Panc1 (cell line): ENCODE data around the gene ROMO1.

Source experiments
- SIN3A ChIP-seq: IDR thresholded peaks from 2 replicates; pipeline ENCODE4 v1.6.1; 2012; ENCODE audit warnings: low read depth, mild to moderate bottlenecking, low read length, moderate library complexity, borderline replicate concordance; ENCODE audit not compliant: insufficient read depth
- TF ChIP-seq, protein P1 (sequence below): fragments of 450-650 bp; IDR thresholded peaks from 2 replicates; pipeline ENCODE4 v1.5.1; 2017; ENCODE audit warnings: mild to moderate bottlenecking
- TF ChIP-seq, protein P2 (sequence below), 2 experiments: IDR thresholded peaks; 2 replicates each; pipeline ENCODE4 v1.6.1; 2011 to 2012; ENCODE audit warnings: low read depth in 2 of 2, control low read depth in 1 of 2, low read length in 1 of 2, mild to moderate bottlenecking in 1 of 2, moderate library complexity in 1 of 2; ENCODE audit not compliant: insufficient read depth in 1 of 2

DNA sequence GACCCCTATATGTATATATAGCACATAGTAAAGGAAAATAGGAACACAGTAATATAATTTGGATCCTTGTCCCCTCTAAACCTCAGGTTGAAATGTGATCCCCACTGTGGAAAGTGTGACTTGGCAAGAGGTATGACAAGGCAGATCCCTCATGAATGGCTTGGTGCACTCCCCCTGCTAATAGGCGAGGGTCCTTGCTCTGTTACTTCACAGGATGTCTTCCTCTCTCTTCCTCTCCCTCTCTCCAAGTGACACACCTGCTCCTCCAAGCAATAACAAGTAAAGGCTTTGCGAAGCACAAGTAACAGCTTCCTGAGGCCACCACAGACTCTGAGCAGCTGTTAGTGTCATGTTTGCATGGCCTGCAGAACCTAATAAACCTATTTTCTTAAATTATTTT is 16.4 kb downstream of the ROMO1 start:
- TF ChIP-seq, protein P1, sequence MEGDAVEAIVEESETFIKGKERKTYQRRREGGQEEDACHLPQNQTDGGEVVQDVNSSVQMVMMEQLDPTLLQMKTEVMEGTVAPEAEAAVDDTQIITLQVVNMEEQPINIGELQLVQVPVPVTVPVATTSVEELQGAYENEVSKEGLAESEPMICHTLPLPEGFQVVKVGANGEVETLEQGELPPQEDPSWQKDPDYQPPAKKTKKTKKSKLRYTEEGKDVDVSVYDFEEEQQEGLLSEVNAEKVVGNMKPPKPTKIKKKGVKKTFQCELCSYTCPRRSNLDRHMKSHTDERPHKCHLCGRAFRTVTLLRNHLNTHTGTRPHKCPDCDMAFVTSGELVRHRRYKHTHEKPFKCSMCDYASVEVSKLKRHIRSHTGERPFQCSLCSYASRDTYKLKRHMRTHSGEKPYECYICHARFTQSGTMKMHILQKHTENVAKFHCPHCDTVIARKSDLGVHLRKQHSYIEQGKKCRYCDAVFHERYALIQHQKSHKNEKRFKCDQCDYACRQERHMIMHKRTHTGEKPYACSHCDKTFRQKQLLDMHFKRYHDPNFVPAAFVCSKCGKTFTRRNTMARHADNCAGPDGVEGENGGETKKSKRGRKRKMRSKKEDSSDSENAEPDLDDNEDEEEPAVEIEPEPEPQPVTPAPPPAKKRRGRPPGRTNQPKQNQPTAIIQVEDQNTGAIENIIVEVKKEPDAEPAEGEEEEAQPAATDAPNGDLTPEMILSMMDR: no peak
- TF ChIP-seq SIN3A: no peak
- TF ChIP-seq, protein P2, sequence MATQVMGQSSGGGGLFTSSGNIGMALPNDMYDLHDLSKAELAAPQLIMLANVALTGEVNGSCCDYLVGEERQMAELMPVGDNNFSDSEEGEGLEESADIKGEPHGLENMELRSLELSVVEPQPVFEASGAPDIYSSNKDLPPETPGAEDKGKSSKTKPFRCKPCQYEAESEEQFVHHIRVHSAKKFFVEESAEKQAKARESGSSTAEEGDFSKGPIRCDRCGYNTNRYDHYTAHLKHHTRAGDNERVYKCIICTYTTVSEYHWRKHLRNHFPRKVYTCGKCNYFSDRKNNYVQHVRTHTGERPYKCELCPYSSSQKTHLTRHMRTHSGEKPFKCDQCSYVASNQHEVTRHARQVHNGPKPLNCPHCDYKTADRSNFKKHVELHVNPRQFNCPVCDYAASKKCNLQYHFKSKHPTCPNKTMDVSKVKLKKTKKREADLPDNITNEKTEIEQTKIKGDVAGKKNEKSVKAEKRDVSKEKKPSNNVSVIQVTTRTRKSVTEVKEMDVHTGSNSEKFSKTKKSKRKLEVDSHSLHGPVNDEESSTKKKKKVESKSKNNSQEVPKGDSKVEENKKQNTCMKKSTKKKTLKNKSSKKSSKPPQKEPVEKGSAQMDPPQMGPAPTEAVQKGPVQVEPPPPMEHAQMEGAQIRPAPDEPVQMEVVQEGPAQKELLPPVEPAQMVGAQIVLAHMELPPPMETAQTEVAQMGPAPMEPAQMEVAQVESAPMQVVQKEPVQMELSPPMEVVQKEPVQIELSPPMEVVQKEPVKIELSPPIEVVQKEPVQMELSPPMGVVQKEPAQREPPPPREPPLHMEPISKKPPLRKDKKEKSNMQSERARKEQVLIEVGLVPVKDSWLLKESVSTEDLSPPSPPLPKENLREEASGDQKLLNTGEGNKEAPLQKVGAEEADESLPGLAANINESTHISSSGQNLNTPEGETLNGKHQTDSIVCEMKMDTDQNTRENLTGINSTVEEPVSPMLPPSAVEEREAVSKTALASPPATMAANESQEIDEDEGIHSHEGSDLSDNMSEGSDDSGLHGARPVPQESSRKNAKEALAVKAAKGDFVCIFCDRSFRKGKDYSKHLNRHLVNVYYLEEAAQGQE (IDR thresholded peaks at IDR 0.05; ENCODE audit: insufficient read depth in 1 of 2, low read depth in 2 of 2, low read length in 1 of 2): no peak
